Heart right ventricle (tissue), 16 donors: ENCODE data around the gene TIMM21. TPM values are rescaled to one million over a fixed set of nuclear protein-coding genes. Genes with fewer than 3 reads are reported as not detected.

Experiments
- ATAC-seq, 8 donors: fragments of 200-7000 bp; cut with Tn5 transposase; one replicate each; pipeline ENCODE4 v1.9.1; 2020; ENCODE audit warnings: mild to moderate bottlenecking in 8 of 8, moderate library complexity in 8 of 8, moderate number of reproducible peaks in 1 of 8
- DNase-seq, 2 donors: peaks; one replicate each; pipeline ENCODE4 v3.0.0-alpha.2; 2020
- H3K27ac ChIP-seq, 10 donors: fragments of 200-600 bp; sonication (generic) in 2 of 10; one replicate each; pipeline versions ENCODE4 v1.5.0 to v1.8.0; 2020 to 2022; ENCODE audit warnings: mild to moderate bottlenecking in 3 of 10
- H3K27me3 ChIP-seq, 7 donors: fragments of 200-600 bp; one replicate each; pipeline ENCODE4 v1.8.0; 2021 to 2022; ENCODE audit warnings: mild to moderate bottlenecking in 2 of 7
- H3K36me3 ChIP-seq, 9 donors: fragments of 200-600 bp; sonication (generic) in 1 of 9; one replicate each; pipeline versions ENCODE4 v1.5.0 to v1.8.0; 2020 to 2022; ENCODE audit warnings: mild to moderate bottlenecking in 2 of 9
- H3K4me1 ChIP-seq, 9 donors: fragments of 200-600 bp; sonication (generic) in 1 of 9; one replicate each; pipeline versions ENCODE4 v1.5.0 to v1.8.0; 2020 to 2022; ENCODE audit warnings: mild to moderate bottlenecking in 4 of 9
- H3K4me3 ChIP-seq, 10 donors: fragments of 200-600 bp; sonication (generic) in 2 of 10; one replicate each; pipeline versions ENCODE4 v1.5.0 to v1.8.0; 2020 to 2022; ENCODE audit warnings: mild to moderate bottlenecking in 7 of 10, moderate library complexity in 2 of 10
- H3K9me3 ChIP-seq, 11 donors: fragments of 200-600 bp in 10 of 11; sonication (generic) in 2 of 11; one replicate each; pipeline versions ENCODE4 v1.5.0 to v1.8.0; 2013 to 2022; ENCODE audit warnings: mild to moderate bottlenecking in 2 of 11, control low read depth in 1 of 11, moderate library complexity in 1 of 11
- CTCF ChIP-seq, 9 donors: fragments of 200-600 bp; sonication (generic) in 2 of 9; IDR thresholded peaks; one replicate each; pipeline versions ENCODE4 v1.5.0 to v1.8.0; 2021 to 2022; ENCODE audit warnings: antibody characterized with exemption in 9 of 9, mild to moderate bottlenecking in 5 of 9, moderate library complexity in 1 of 9
- WGBS, 2 donors: extraction: QIAGEN DNeasy Blood & Tissue Kit; methylation state at CpG; one replicate each; pipeline ENCODE4 v1.1.7; 2013; ENCODE audit warnings: inconsistent platforms in 1 of 2; 5-methylcytosine and 5-hydroxymethylcytosine counted together
- intact Hi-C, 10 donors: fragments of 100-400 bp; cut with DNase I; formaldehyde crosslinking; loops; one replicate each; pipeline versions ENCODE4 v1.11.1 to v1.14.2; 2022
- polyA plus RNA-seq, 2 donors: library from polyadenylated mRNA; stranded (reverse); fragments of 200-250 nt; gene quantifications; one replicate each; pipeline ENCODE4 v1.2.3, GENCODE V29; 2013
- total RNA-seq, 10 donors: library from RNA; stranded (reverse); fragmentation: NEBNext Ultra II Directional in 3 of 10; extraction: Animal tissue kit (Norgen Biotek cat#: 25700) in 3 of 10; gene quantifications; one replicate each; pipeline versions ENCODE4 v1.2.1 to v1.2.4, GENCODE V29; 2021 to 2023
- donor health status: Arrhythmogenic right ventricular cardiomyopathy.
- donor health status: ischemic (EF 13 %, LVEDD 7.1; RV severe dilation, severe dysfunction).
- donor health status: healthy with polysubstance abuse.
- donor health status: DM: no; HTN: yes; CAD: no.
- donor health status: DM: no; HTN: no; CAD: no.
- donor health status: ischemic (EF 25% LVEDD 6.9; RV normal size, moderate dysfunction).
- donor health status: ischemic (EF 25% LVEDD 5.7; RV mildly dilated, moderate dysfunction).
- donor health status: healthy.
- donor health status: DM: yes; HTN: yes; CAD: no.
- donor health status: Ischemic cardiomyopathy.
- donor health status: ischemic (EF 35%, LVEDD 5.7; RV mildly dilated, moderate dysfunction).
- donor health status: nonischemic (EF 11% LVEDD 7.7; RV severe dilation, severe dysfunction).
- donor health status: DM: yes; HTN: yes; CAD: no.
- donor health status: PGD.
- donor health status: ischemic (EF 29% LVEDD 5.4; RV normal size, mild dysfunction).
- donor health status: nonischemic (EF 23%, LVEDD 6.1; RV moderate dilation, normal function).

Gene TIMM21
- total and polyA plus RNA-seq, 12 donors = 64.4 to 141 (median 120) TPM

DNA sequence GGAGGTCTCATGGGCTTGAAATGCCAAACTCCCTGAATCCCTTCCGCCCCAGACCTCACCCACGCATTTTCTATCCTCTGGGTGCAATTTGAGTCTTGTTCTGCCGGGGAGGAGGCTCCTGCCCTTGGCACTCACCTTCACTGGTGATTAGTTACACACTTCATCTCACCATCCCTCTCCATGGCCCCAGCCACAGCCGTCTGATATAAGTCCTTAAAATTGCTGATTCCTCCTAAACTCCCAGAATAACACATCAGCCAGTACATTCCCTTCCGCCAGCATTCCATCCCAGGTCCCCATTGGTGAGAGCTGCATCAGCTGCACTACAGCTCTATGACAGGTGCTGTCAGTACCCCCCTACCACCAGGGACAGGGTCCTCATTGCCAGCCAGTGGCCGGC lies 3.9 kb downstream of the TIMM21 start:
- H3K27me3 ChIP-seq = no peaks in the 10 kb centered on the region
- H3K4me1 ChIP-seq = peaks cover 3 to 53% (median 36%) of the 10 kb centered on the region in 9 donors
- no peak for DNase-seq
- H3K4me3 ChIP-seq = peak overlapping the region in 1 of 10 donors; percentile 2
- no peak for TF ChIP-seq CTCF (IDR thresholded peaks at IDR 0.05)
- peaks cover 0 to 54% (median 20%) of the 10 kb centered on the region in 9 donors for H3K36me3 ChIP-seq
- H3K27ac ChIP-seq = peak overlapping the region in 7 of 10 donors; percentile 35 to 74 (median 55)
- intact Hi-C loops = no loop called here
- no peaks in the 10 kb centered on the region for H3K9me3 ChIP-seq
- ATAC-seq = no peak
- 50 to 64% methylated on average over 6 of the region's 6 CpGs for WGBS, 2 donors

DNA sequence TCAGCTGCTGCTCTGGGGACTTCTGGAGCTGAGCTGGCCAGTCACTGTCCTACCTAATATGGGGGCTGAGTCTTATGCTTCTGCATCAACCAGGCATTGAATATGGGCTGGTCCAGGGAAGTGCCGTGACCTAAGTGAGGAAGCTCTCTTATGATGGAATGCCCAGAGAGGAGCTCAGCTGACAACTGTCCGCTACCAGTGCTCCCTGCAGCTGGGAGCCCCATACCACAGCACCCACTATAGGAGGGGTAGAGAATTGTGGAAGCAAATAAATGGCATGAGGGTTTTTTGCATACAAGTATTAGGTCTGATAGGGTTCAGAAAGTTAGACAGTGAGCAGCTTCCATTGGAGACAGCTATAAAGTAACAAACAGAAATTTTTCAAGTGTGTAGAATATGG lies 4.5 kb downstream of the TIMM21 start:
- Histone ChIP-seq H3K27me3 (no peaks in the 10 kb centered on the region), H3K9me3 (no peaks in the 10 kb centered on the region), H3K4me3 (no peak overlapping the region), H3K27ac (peak overlapping the region in 6 of 10 donors; percentile 35 to 74 (median 60)), H3K36me3 (peaks cover 0 to 60% (median 25%) of the 10 kb centered on the region in 9 donors), H3K4me1 (peaks cover 3 to 52% (median 36%) of the 10 kb centered on the region in 9 donors)
- no peak for ATAC-seq
- 77 to 84% methylated on average over 2 of the region's 2 CpGs for WGBS, 2 donors
- DNase-seq = no peak
- no peak for TF ChIP-seq CTCF (IDR thresholded peaks at IDR 0.05)
- intact Hi-C loops = no loop called here

- DNase-seq = no peak
- 82 to 92% methylated on average over 4 of the region's 4 CpGs for WGBS, 2 donors
- peaks cover 3 to 52% (median 36%) of the 10 kb centered on the region in 9 donors for H3K4me1 ChIP-seq
These were observed 5.1 kb downstream of the TIMM21 start for GRCh38 chr18:74153377-74153776.

DNA sequence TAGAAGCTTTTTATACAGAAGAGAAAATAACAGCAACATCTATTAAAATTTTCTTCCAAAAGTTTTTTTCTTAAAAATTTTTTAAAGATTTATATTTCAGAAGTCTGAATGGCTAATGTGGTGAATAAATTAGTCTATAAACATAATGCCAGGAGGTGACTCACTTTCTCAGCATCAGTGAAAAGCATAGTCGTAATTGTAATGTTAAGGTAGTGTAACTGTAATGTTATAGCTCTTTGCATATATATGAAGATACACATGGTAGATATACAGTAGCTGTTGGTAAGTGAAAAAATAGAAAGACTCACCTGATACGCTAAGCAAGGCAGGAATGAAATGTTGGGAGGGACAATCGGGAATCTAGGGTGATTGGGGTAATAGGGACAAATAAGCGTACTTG lies 5.5 kb downstream of the TIMM21 start:
- no peak for DNase-seq
- Histone ChIP-seq H3K27ac (no peak overlapping the region), H3K4me3 (no peak overlapping the region), H3K9me3 (no peaks in the 10 kb centered on the region), H3K4me1 (peaks cover 3 to 52% (median 36%) of the 10 kb centered on the region in 9 donors), H3K36me3 (peaks cover 0 to 70% (median 35%) of the 10 kb centered on the region in 9 donors), H3K27me3 (no peaks in the 10 kb centered on the region)
- intact Hi-C loops = no loop called here
- no peak for TF ChIP-seq CTCF (IDR thresholded peaks at IDR 0.05)
- WGBS, 2 donors = 93 to 95% methylated on average over 4 of the region's 4 CpGs
- ATAC-seq = no peak

More at GRCh38 chr18:74153377-74153776, 5.1 kb downstream of the TIMM21 start:
- peaks cover 0 to 65% (median 31%) of the 10 kb centered on the region in 9 donors for H3K36me3 ChIP-seq
- ATAC-seq = no peak
- no peaks in the 10 kb centered on the region for H3K9me3 ChIP-seq
- intact Hi-C loops = no loop called here
- no peak overlapping the region for H3K4me3 ChIP-seq
- TF ChIP-seq CTCF (IDR thresholded peaks at IDR 0.05) = no peak
- H3K27me3 ChIP-seq = no peaks in the 10 kb centered on the region
- peak overlapping the region in 2 of 10 donors; percentile 35 to 55 for H3K27ac ChIP-seq
